Prostate gland (tissue), 2 donors: ENCODE measurements around the gene OR4E2.

Experiments used
- CTCF ChIP-seq, 4 experiments: fragments of 200-600 bp in 2 of 4; fragments of 450-650 bp in 2 of 4; sonication (generic) in 2 of 4; IDR thresholded peaks; 1 replicate in 3 of 4; 2 replicates in 1 of 4; pipeline ENCODE4 v1.5.1; 2016 to 2019; ENCODE audit warnings: antibody characterized with exemption in 4 of 4, mild to moderate bottlenecking in 2 of 4, moderate library complexity in 2 of 4
- POLR2A ChIP-seq: fragments of 450-650 bp; IDR thresholded peaks from one replicate; pipeline ENCODE4 v1.6.1; 2016; ENCODE audit warnings: antibody characterized with exemption, mild to moderate bottlenecking

- no peak for TF ChIP-seq CTCF (IDR thresholded peaks at IDR 0.05)
- TF ChIP-seq POLR2A: no peak
Measured at GRCh38 chr14:21652209-21652808, 1.3 kb upstream of the OR4E2 start.
